Activated T-cell treated with anti-CD3 and anti-CD28 coated beads, Interleukin-2, amount 50 U/mL, for 1 hour (primary cell): ENCODE data around the gene MC5R.

ENCODE experiments used
- DNase-seq: peaks from one replicate; pipeline ENCODE4 v3.0.0-alpha.2; 2020

MC5R gene

GRCh38 chr18:13823707-13824395, at the start of gene MC5R:
Gene MC5R (plus strand): TSS chr18:13824149. CDS start chr18:13825766, 1,617 bp downstream.
- DNase-seq, result peak; percentile 80

GRCh38 chr18:13775058-13775457, 48.9 kb upstream of the MC5R start:
- DNase-seq, result no peak

GRCh38 chr18:13791181-13791580, 32.8 kb upstream of the MC5R start:
- DNase-seq, result no peak

- DNase-seq, result no peak
Measured at GRCh38 chr18:13793819-13794218, 30.1 kb upstream of the MC5R start.

GRCh38 chr18:13796515-13796914, 27.4 kb upstream of the MC5R start:
- DNase-seq, result no peak

- DNase-seq, result no peak
Measured at GRCh38 chr18:13797157-13797611, 26.8 kb upstream of the MC5R start.

- no peak for DNase-seq
Measured at GRCh38 chr18:13799396-13799795, 24.6 kb upstream of the MC5R start.

- DNase-seq, result peak; percentile 43
Measured at GRCh38 chr18:13800505-13801259, 23.3 kb upstream of the MC5R start.

GRCh38 chr18:13801260-13801601, 22.7 kb upstream of the MC5R start:
- no peak for DNase-seq

GRCh38 chr18:13804305-13804704, 19.6 kb upstream of the MC5R start:
- DNase-seq, result no peak

- DNase-seq, result no peak
Measured at GRCh38 chr18:13808294-13809042, 15.5 kb upstream of the MC5R start.

- DNase-seq, result no peak
Measured at GRCh38 chr18:13809043-13809430, 14.9 kb upstream of the MC5R start.

GRCh38 chr18:13809531-13810255, 14.3 kb upstream of the MC5R start:
- DNase-seq, result no peak

- DNase-seq, result no peak
Measured at GRCh38 chr18:13810950-13811485, 12.9 kb upstream of the MC5R start.

- no peak for DNase-seq
Measured at GRCh38 chr18:13811993-13812392, 12.0 kb upstream of the MC5R start.

- peak; percentile 61 for DNase-seq
Measured at GRCh38 chr18:13813271-13813849, 10.6 kb upstream of the MC5R start.

GRCh38 chr18:13826209-13826608, 2.3 kb downstream of the MC5R start:
- no peak for DNase-seq

GRCh38 chr18:13831864-13832508, 8.0 kb downstream of the MC5R start:
- DNase-seq, result no peak

- no peak for DNase-seq
Measured at GRCh38 chr18:13834496-13835015, 10.6 kb downstream of the MC5R start.

GRCh38 chr18:13835202-13835601, 11.3 kb downstream of the MC5R start:
- DNase-seq, result no peak

- no peak for DNase-seq
Measured at GRCh38 chr18:13836559-13836958, 12.6 kb downstream of the MC5R start.

GRCh38 chr18:13849791-13850190, 25.8 kb downstream of the MC5R start:
- DNase-seq, result no peak
